ENCODE results near the gene MAN1A2.

MAN1A2 gene

GRCh38 chr1:117540532-117540931 is 173.3 kb downstream of the MAN1A2 start:
- Histone ChIP-seq H3K27me3 (ENCODE audit: control insufficient read depth in 1 of 2, insufficient read depth in 1 of 2, low read length in 2 of 2) (peaks cover 0 to 9% of the 10 kb centered on the region in 2 experiments), H2BK15ac (ENCODE audit: low read depth, poor library complexity, severe bottlenecking) (no peak overlapping the region), H3K23ac (ENCODE audit: low read length in 2 of 2) (no peak overlapping the region), H2BK120ac (ENCODE audit: low read depth, low read length) (no peak overlapping the region), H3K36me3 (ENCODE audit: control insufficient read depth in 1 of 2, insufficient read depth in 2 of 2, low read depth in 1 of 2, low read length in 2 of 2) (no peaks in the 10 kb centered on the region), H2AK5ac (ENCODE audit: low read length, severe bottlenecking) (no peak overlapping the region), H3K9ac (ENCODE audit: low read length) (no peak overlapping the region), H3K4me2 (ENCODE audit: low read length, poor library complexity, severe bottlenecking) (no peak overlapping the region), H3K18ac (ENCODE audit: low read depth in 1 of 2, low read length in 2 of 2) (no peak overlapping the region), H2BK12ac (ENCODE audit: low read length in 2 of 2) (no peak overlapping the region), H2AFZ (ENCODE audit: low read depth, low read length) (no peak overlapping the region), H4K91ac (ENCODE audit: low read length) (no peak overlapping the region), H3K14ac (ENCODE audit: low read length in 2 of 2) (no peak overlapping the region), H3K4me1 (ENCODE audit: control insufficient read depth, insufficient read depth, low read depth, low read length) (no peaks in the 10 kb centered on the region), H3K9me3 (ENCODE audit: control insufficient read depth, low read length) (no peaks in the 10 kb centered on the region), H3K4ac (ENCODE audit: low read depth in 1 of 2, low read length in 2 of 2) (no peak overlapping the region), H4K8ac (ENCODE audit: low read length) (no peak overlapping the region), H2BK5ac (ENCODE audit: low read depth, low read length, poor library complexity, severe bottlenecking) (no peak overlapping the region), H3K27ac (ENCODE audit: low read length, poor library complexity, severe bottlenecking) (no peak overlapping the region), H3K79me1 (replicated peaks; ENCODE audit: low read length, poor library complexity, severe bottlenecking) (no peaks in the 10 kb centered on the region), H3K4me3 (ENCODE audit: insufficient read depth in 1 of 2, low read depth in 1 of 2, low read length in 2 of 2) (no peak overlapping the region)
- DNase-seq = no peak
- WGBS = 91% methylated on average over 6 of the region's 6 CpGs

- H3K4me1 ChIP-seq (ENCODE audit: control insufficient read depth, insufficient read depth, low read depth, low read length) = no peaks in the 10 kb centered on the region
- H3K9me3 ChIP-seq (ENCODE audit: control insufficient read depth, low read length) = no peaks in the 10 kb centered on the region
- no peak overlapping the region for H2AK5ac ChIP-seq (ENCODE audit: low read length, severe bottlenecking)
- H3K4ac ChIP-seq (ENCODE audit: low read depth in 1 of 2, low read length in 2 of 2) = no peak overlapping the region
- no peak overlapping the region for H3K9ac ChIP-seq (ENCODE audit: low read length)
- H3K27ac ChIP-seq (ENCODE audit: low read length, poor library complexity, severe bottlenecking) = no peak overlapping the region
- H2BK120ac ChIP-seq (ENCODE audit: low read depth, low read length) = no peak overlapping the region
- no peak overlapping the region for H2BK5ac ChIP-seq (ENCODE audit: low read depth, low read length, poor library complexity, severe bottlenecking)
- H3K23ac ChIP-seq (ENCODE audit: low read length in 2 of 2) = no peak overlapping the region
- H3K36me3 ChIP-seq (ENCODE audit: control insufficient read depth in 1 of 2, insufficient read depth in 2 of 2, low read depth in 1 of 2, low read length in 2 of 2) = no peaks in the 10 kb centered on the region
- no peak overlapping the region for H3K4me3 ChIP-seq (ENCODE audit: insufficient read depth in 1 of 2, low read depth in 1 of 2, low read length in 2 of 2)
- H3K14ac ChIP-seq (ENCODE audit: low read length in 2 of 2) = no peak overlapping the region
- no peak overlapping the region for H2BK12ac ChIP-seq (ENCODE audit: low read length in 2 of 2)
- no peak for DNase-seq
- H3K27me3 ChIP-seq (ENCODE audit: control insufficient read depth in 1 of 2, insufficient read depth in 1 of 2, low read length in 2 of 2) = peaks cover 0 to 9% of the 10 kb centered on the region in 2 experiments
- no peak overlapping the region for H4K91ac ChIP-seq (ENCODE audit: low read length)
- H3K79me1 ChIP-seq (replicated peaks; ENCODE audit: low read length, poor library complexity, severe bottlenecking) = no peaks in the 10 kb centered on the region
- no peak overlapping the region for H3K4me2 ChIP-seq (ENCODE audit: low read length, poor library complexity, severe bottlenecking)
- H2AFZ ChIP-seq (ENCODE audit: low read depth, low read length) = no peak overlapping the region
- H3K18ac ChIP-seq (ENCODE audit: low read depth in 1 of 2, low read length in 2 of 2) = no peak overlapping the region
- no peak overlapping the region for H4K8ac ChIP-seq (ENCODE audit: low read length)
- no peak overlapping the region for H2BK15ac ChIP-seq (ENCODE audit: low read depth, poor library complexity, severe bottlenecking)
- WGBS = 92% methylated on average over 5 of the region's 5 CpGs
Observed at GRCh38 chr1:117541003-117541402, 173.8 kb downstream of the MAN1A2 start.

GRCh38 chr1:117541585-117541984 is 174.3 kb downstream of the MAN1A2 start:
- DNase-seq = no peak
- H4K8ac ChIP-seq (ENCODE audit: low read length) = no peak overlapping the region
- H2BK15ac ChIP-seq (ENCODE audit: low read depth, poor library complexity, severe bottlenecking) = no peak overlapping the region
- H3K27me3 ChIP-seq (ENCODE audit: control insufficient read depth in 1 of 2, insufficient read depth in 1 of 2, low read length in 2 of 2) = peaks cover 0 to 9% of the 10 kb centered on the region in 2 experiments
- H3K79me1 ChIP-seq (replicated peaks; ENCODE audit: low read length, poor library complexity, severe bottlenecking) = no peaks in the 10 kb centered on the region
- no peak overlapping the region for H2AFZ ChIP-seq (ENCODE audit: low read depth, low read length)
- WGBS = 90% methylated on average over 4 of the region's 5 CpGs
- H2BK12ac ChIP-seq (ENCODE audit: low read length in 2 of 2) = no peak overlapping the region
- H2BK120ac ChIP-seq (ENCODE audit: low read depth, low read length) = no peak overlapping the region
- H3K14ac ChIP-seq (ENCODE audit: low read length in 2 of 2) = no peak overlapping the region
- no peak overlapping the region for H3K23ac ChIP-seq (ENCODE audit: low read length in 2 of 2)
- H3K36me3 ChIP-seq (ENCODE audit: control insufficient read depth in 1 of 2, insufficient read depth in 2 of 2, low read depth in 1 of 2, low read length in 2 of 2) = no peaks in the 10 kb centered on the region
- H2AK5ac ChIP-seq (ENCODE audit: low read length, severe bottlenecking) = no peak overlapping the region
- no peak overlapping the region for H4K91ac ChIP-seq (ENCODE audit: low read length)
- H3K9me3 ChIP-seq (ENCODE audit: control insufficient read depth, low read length) = no peaks in the 10 kb centered on the region
- H3K18ac ChIP-seq (ENCODE audit: low read depth in 1 of 2, low read length in 2 of 2) = no peak overlapping the region
- no peak overlapping the region for H2BK5ac ChIP-seq (ENCODE audit: low read depth, low read length, poor library complexity, severe bottlenecking)
- H3K9ac ChIP-seq (ENCODE audit: low read length) = no peak overlapping the region
- no peak overlapping the region for H3K4me3 ChIP-seq (ENCODE audit: insufficient read depth in 1 of 2, low read depth in 1 of 2, low read length in 2 of 2)
- no peak overlapping the region for H3K27ac ChIP-seq (ENCODE audit: low read length, poor library complexity, severe bottlenecking)
- no peak overlapping the region for H3K4ac ChIP-seq (ENCODE audit: low read depth in 1 of 2, low read length in 2 of 2)
- no peaks in the 10 kb centered on the region for H3K4me1 ChIP-seq (ENCODE audit: control insufficient read depth, insufficient read depth, low read depth, low read length)
- H3K4me2 ChIP-seq (ENCODE audit: low read length, poor library complexity, severe bottlenecking) = no peak overlapping the region

GRCh38 chr1:117544509-117545109 is 177.4 kb downstream of the MAN1A2 start:
- H3K14ac ChIP-seq (ENCODE audit: low read length in 2 of 2) = no peak overlapping the region
- no peak overlapping the region for H3K4me3 ChIP-seq (ENCODE audit: insufficient read depth in 1 of 2, low read depth in 1 of 2, low read length in 2 of 2)
- no peak overlapping the region for H3K4me2 ChIP-seq (ENCODE audit: low read length, poor library complexity, severe bottlenecking)
- no peak overlapping the region for H3K23ac ChIP-seq (ENCODE audit: low read length in 2 of 2)
- H3K4ac ChIP-seq (ENCODE audit: low read depth in 1 of 2, low read length in 2 of 2) = no peak overlapping the region
- H4K8ac ChIP-seq (ENCODE audit: low read length) = no peak overlapping the region
- H2AK5ac ChIP-seq (ENCODE audit: low read length, severe bottlenecking) = no peak overlapping the region
- no peak overlapping the region for H3K27ac ChIP-seq (ENCODE audit: low read length, poor library complexity, severe bottlenecking)
- no peaks in the 10 kb centered on the region for H3K9me3 ChIP-seq (ENCODE audit: control insufficient read depth, low read length)
- no peak overlapping the region for H2BK15ac ChIP-seq (ENCODE audit: low read depth, poor library complexity, severe bottlenecking)
- H3K18ac ChIP-seq (ENCODE audit: low read depth in 1 of 2, low read length in 2 of 2) = no peak overlapping the region
- no peak overlapping the region for H4K91ac ChIP-seq (ENCODE audit: low read length)
- H2BK12ac ChIP-seq (ENCODE audit: low read length in 2 of 2) = no peak overlapping the region
- no peaks in the 10 kb centered on the region for H3K79me1 ChIP-seq (replicated peaks; ENCODE audit: low read length, poor library complexity, severe bottlenecking)
- 81% methylated on average over 4 of the region's 4 CpGs for WGBS
- no peak overlapping the region for H3K9ac ChIP-seq (ENCODE audit: low read length)
- H2AFZ ChIP-seq (ENCODE audit: low read depth, low read length) = no peak overlapping the region
- H2BK5ac ChIP-seq (ENCODE audit: low read depth, low read length, poor library complexity, severe bottlenecking) = no peak overlapping the region
- no peaks in the 10 kb centered on the region for H3K36me3 ChIP-seq (ENCODE audit: control insufficient read depth in 1 of 2, insufficient read depth in 2 of 2, low read depth in 1 of 2, low read length in 2 of 2)
- no peak overlapping the region for H2BK120ac ChIP-seq (ENCODE audit: low read depth, low read length)
- DNase-seq = no peak
- H3K4me1 ChIP-seq (ENCODE audit: control insufficient read depth, insufficient read depth, low read depth, low read length) = no peaks in the 10 kb centered on the region
- no peaks in the 10 kb centered on the region for H3K27me3 ChIP-seq (ENCODE audit: control insufficient read depth in 1 of 2, insufficient read depth in 1 of 2, low read length in 2 of 2)

All from mesenchymal stem cell (in vitro differentiated cells and primary cell).